GM12801 (cell line): ENCODE data around the gene GREM1.

Source experiments
- TF ChIP-seq, protein P1 (sequence below): IDR thresholded peaks from one replicate; pipeline ENCODE4 v1.5.1; 2011; ENCODE audit warnings: control low read depth; ENCODE audit not compliant: insufficient read length; ENCODE audit errors: extremely low read depth

The GREM1 gene

GRCh38 chr15:32676169-32676568 is 41.6 kb upstream of the GREM1 start:
- TF ChIP-seq, protein P1, sequence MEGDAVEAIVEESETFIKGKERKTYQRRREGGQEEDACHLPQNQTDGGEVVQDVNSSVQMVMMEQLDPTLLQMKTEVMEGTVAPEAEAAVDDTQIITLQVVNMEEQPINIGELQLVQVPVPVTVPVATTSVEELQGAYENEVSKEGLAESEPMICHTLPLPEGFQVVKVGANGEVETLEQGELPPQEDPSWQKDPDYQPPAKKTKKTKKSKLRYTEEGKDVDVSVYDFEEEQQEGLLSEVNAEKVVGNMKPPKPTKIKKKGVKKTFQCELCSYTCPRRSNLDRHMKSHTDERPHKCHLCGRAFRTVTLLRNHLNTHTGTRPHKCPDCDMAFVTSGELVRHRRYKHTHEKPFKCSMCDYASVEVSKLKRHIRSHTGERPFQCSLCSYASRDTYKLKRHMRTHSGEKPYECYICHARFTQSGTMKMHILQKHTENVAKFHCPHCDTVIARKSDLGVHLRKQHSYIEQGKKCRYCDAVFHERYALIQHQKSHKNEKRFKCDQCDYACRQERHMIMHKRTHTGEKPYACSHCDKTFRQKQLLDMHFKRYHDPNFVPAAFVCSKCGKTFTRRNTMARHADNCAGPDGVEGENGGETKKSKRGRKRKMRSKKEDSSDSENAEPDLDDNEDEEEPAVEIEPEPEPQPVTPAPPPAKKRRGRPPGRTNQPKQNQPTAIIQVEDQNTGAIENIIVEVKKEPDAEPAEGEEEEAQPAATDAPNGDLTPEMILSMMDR = no peak

GRCh38 chr15:32677238-32677750 is 40.5 kb upstream of the GREM1 start:
- TF ChIP-seq, protein P1 = no peak

- TF ChIP-seq, protein P1 = no peak
Observed at GRCh38 chr15:32679298-32679690, 38.5 kb upstream of the GREM1 start.

DNA sequence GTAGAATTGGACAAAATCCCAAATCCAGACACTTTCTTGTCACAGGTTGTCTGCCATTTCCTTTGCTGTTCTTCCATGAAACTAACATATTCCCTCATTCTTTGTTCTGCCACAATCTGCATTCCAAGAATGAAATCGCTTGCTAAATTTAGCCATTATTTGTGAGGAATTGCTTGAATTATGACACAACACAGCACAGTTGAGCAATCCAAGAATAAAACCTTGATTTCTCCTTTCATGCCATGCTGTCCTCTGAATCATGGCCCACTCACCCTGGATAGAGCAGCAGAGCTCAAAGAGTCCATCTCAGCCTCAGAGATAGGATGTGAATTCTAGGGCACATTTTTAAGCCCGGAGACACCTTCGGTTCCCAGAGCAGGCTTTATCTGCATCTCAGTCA is 35.2 kb upstream of the GREM1 start:
- TF ChIP-seq, protein P1 = no peak

DNA sequence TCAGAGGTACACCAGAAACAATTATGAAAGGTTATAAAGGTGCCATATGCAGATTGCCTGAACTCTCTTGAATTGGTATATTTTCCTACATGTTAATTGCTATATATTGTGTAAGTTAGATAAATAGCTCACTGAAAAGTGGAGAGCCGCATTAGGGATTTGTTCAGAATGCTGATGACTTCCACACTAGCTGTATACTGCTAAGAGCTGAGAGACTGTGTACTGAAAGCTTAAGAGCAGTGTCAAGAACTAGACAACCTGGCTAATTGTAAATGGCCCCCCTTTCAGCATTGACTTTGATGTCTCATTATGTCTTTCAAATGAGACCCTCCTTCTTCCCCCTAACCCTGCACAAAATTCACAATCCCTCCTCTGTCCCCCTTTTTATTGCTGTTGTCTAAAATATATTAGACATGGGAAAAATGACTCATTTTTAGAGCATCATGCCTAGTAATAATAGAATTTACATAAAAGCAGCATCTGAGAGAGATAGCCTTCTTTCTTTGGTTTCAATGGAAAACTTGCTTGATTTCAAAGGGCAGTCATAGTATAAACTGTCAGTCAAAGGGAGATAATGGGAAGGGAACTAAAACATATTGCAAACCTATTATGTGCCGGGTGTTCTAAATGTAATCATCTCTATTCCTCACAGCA is 34.7 kb upstream of the GREM1 start:
- TF ChIP-seq, protein P1 = no peak

DNA sequence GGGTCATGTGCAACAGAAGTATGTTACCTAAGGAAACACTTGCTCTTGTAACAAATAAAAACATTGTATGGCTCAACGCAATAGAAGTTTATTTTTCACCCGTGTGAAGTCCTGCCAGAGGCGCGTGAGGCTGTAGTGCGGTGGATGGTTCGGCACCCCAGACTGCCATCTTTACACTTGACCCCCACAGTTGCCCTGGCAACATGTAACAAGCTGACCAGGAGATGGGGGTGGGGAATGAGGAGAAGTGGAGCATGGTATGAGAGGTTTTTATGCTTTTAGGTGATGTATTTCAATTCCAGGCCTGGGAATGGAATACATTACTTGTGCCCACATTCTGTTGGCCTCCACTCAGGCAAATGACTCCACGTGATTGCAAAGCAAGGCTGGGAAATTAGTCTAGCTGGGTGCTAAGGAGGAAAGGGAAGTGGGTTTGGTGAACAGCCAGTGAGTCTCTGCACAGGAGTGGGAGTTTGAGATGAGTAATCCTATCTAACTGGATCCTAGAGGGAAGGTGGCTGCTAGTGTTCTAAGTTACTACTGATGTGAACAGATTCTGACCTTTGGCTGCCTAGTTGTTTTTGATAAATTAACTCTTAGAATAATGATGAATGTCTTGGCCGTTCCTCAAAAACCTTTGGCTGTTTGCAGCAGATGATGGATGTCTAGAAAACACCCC is 33.8 kb upstream of the GREM1 start:
- TF ChIP-seq, protein P1 = no peak

DNA sequence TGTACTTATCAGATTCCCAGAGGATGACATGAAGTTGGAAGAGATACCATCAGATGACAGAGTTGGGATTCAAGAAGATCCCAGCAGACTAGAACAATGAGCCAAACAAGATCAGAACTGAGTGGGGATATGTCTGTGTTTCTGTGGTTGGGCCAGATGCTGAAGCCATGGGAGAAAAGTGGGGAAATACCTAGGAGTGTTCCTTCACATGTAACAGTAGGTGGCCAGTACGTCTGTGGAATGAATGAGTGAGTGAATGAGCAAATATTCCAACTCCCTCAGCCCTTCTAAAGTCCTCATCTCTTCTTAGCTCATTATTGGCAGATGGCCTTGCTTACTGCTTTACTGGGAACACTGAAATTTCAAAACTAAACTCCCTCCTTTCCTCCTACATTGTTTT is 32.2 kb upstream of the GREM1 start:
- TF ChIP-seq, protein P1 = no peak
